Measurements from ENCODE around the gene SLC25A17.

GRCh38 chr22:40856513-40857308 lies 37.6 kb upstream of the SLC25A17 start, which contains the start of the genes ST13 and XPNPEP3:
- TF ChIP-seq CTCF (IDR thresholded peaks at IDR 0.05) (peak in 2 of 3 donors; percentile 25 to 38), POLR2A (IDR thresholded peaks at IDR 0.05) (peak; percentile 75)
